Spleen (tissue), 11 donors: Measurements from ENCODE around the gene IGF1R. TPM values are rescaled to one million over a fixed set of nuclear protein-coding genes. Genes with fewer than 3 reads are reported as not detected.

Experiments used
- DNase-seq: peaks from one replicate; pipeline ENCODE4 v3.0.0-alpha.2; 2020
- H3K27ac ChIP-seq, 8 donors: fragments of 200-600 bp; sonication (generic) in 7 of 8; 1 replicate in 4 of 8; 2 replicates in 4 of 8; pipeline versions ENCODE4 v1.5.0 to v1.8.0; 2016 to 2021; ENCODE audit warnings: inconsistent platforms in 4 of 8, mild to moderate bottlenecking in 4 of 8, moderate library complexity in 1 of 8
- H3K27me3 ChIP-seq, 7 donors: fragments of 200-600 bp; sonication (generic) in 6 of 7; replicated peaks in 1 of 7; 1 replicate in 4 of 7; 2 replicates in 3 of 7; pipeline versions ENCODE4 v1.5.0 to v1.8.0; 2016 to 2021; ENCODE audit warnings: inconsistent platforms in 3 of 7, mild to moderate bottlenecking in 1 of 7
- H3K36me3 ChIP-seq, 6 donors: fragments of 200-600 bp; sonication (generic) in 5 of 6; 1 replicate in 4 of 6; 2 replicates in 2 of 6; pipeline versions ENCODE4 v1.5.0 to v1.8.0; 2016 to 2021; ENCODE audit warnings: inconsistent platforms in 2 of 6
- H3K4me1 ChIP-seq, 6 donors: fragments of 200-600 bp; sonication (generic) in 5 of 6; 1 replicate in 3 of 6; 2 replicates in 3 of 6; pipeline versions ENCODE4 v1.5.0 to v1.8.0; 2016 to 2021; ENCODE audit warnings: inconsistent platforms in 3 of 6
- H3K4me3 ChIP-seq, 8 donors: fragments of 200-600 bp; sonication (generic) in 7 of 8; 1 replicate in 4 of 8; 2 replicates in 4 of 8; pipeline versions ENCODE4 v1.5.0 to v1.8.0; 2016 to 2021; ENCODE audit warnings: inconsistent platforms in 4 of 8, mild to moderate bottlenecking in 4 of 8, moderate library complexity in 2 of 8
- H3K9me3 ChIP-seq, 8 donors: fragments of 200-600 bp; sonication (generic) in 7 of 8; 1 replicate in 4 of 8; 2 replicates in 4 of 8; pipeline versions ENCODE4 v1.5.0 to v1.8.0; 2016 to 2021; ENCODE audit warnings: inconsistent platforms in 4 of 8
- POLR2A ChIP-seq, 3 donors: fragments of 450-650 bp; IDR thresholded peaks; one replicate each; pipeline ENCODE4 v1.5.1; 2017; ENCODE audit warnings: antibody characterized with exemption in 3 of 3, mild to moderate bottlenecking in 1 of 3
- POLR2AphosphoS5 ChIP-seq, 3 donors: sonication (generic); formaldehyde crosslinking; IDR thresholded peaks; one replicate each; pipeline ENCODE4 v1.5.1; 2017; ENCODE audit warnings: antibody characterized with exemption in 3 of 3
- WGBS, 5 donors: extraction: QIAGEN DNeasy Blood & Tissue Kit in 3 of 5; methylation state at CpG; one replicate each; pipeline versions ENCODE4 v1.1.5 to v1.1.7; 2013 to 2018; 5-methylcytosine and 5-hydroxymethylcytosine counted together
- intact Hi-C: fragments of 100-400 bp; cut with DNase I; formaldehyde crosslinking; loops from one replicate; pipeline ENCODE4 v1.15.0; 2023; ENCODE audit warnings: low total_unique reads
- polyA plus RNA-seq, 3 donors: library from polyadenylated mRNA; stranded (reverse); fragments of 200-250 nt; gene quantifications; one replicate each; pipeline ENCODE4 v1.2.1, GENCODE V29; 2013
- total RNA-seq, 7 donors: library from RNA; depleted of rRNA in 3 of 7; stranded (reverse); fragments of >200 nt in 3 of 7; fragmentation: NEBNext Ultra II Directional in 4 of 7; extraction: Animal tissue kit (Norgen Biotek cat#: 25700) in 4 of 7; gene quantifications; one replicate each; pipeline versions ENCODE4 v1.1.0 to v1.2.1, GENCODE V29; 2016 to 2021
- TF ChIP-seq, protein P1 (sequence below), 11 experiments: fragments of 200-600 bp in 7 of 11; fragments of 450-650 bp in 4 of 11; sonication (generic) in 4 of 11; IDR thresholded peaks in 8 of 11; conservative IDR thresholded peaks in 3 of 11; 1 replicate in 7 of 11; 2 replicates in 4 of 11; pipeline versions ENCODE4 v1.4.0 to v1.8.0; 2016 to 2021; ENCODE audit warnings: antibody characterized with exemption in 11 of 11, inconsistent platforms in 4 of 11, mild to moderate bottlenecking in 1 of 11
- donor health status: healthy with polysubstance abuse.
- donor health status: DM: no; HTN: no; CAD: no; lungs with moderate emphysema.
- donor health status: DM: no; HTN: no; CAD: no.
- donor health status: Bipolar disorder and iron deficiency.
- donor health status: healthy.
- donor health status: DM: no; HTN: no; CAD: no.
- donor health status: DM: yes; HTN: yes; CAD: no.

Gene IGF1R
- total and polyA plus RNA-seq, 10 donors = 1.1 to 104 (median 53.1) TPM

DNA sequence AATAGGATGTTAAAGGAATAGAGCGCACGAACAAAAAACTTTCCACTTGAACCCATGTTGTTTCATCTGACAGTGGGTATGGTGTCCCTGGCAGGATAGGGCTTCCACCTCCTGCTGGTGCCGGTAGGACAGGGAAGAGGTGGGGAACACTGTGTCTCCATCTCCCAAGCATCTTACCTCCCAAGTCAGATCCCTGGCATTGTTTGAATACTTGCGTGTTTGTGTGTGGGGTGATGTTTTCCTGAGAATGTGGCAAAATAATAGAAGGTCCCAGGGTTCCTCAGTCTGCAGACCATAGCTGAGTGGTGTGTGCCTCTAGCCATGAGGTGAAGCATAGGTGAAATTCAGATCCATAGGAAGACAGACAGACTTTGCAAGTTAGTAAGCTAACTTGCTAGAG is 119.4 kb downstream of the IGF1R start:
- peaks cover 0 to 27% (median 3%) of the 10 kb centered on the region in 6 donors for H3K4me1 ChIP-seq
- H3K4me3 ChIP-seq = no peak overlapping the region
- no peaks in the 10 kb centered on the region for H3K36me3 ChIP-seq
- TF ChIP-seq, protein P1, sequence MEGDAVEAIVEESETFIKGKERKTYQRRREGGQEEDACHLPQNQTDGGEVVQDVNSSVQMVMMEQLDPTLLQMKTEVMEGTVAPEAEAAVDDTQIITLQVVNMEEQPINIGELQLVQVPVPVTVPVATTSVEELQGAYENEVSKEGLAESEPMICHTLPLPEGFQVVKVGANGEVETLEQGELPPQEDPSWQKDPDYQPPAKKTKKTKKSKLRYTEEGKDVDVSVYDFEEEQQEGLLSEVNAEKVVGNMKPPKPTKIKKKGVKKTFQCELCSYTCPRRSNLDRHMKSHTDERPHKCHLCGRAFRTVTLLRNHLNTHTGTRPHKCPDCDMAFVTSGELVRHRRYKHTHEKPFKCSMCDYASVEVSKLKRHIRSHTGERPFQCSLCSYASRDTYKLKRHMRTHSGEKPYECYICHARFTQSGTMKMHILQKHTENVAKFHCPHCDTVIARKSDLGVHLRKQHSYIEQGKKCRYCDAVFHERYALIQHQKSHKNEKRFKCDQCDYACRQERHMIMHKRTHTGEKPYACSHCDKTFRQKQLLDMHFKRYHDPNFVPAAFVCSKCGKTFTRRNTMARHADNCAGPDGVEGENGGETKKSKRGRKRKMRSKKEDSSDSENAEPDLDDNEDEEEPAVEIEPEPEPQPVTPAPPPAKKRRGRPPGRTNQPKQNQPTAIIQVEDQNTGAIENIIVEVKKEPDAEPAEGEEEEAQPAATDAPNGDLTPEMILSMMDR (IDR thresholded peaks at IDR 0.05 in 8 of 11, conservative IDR thresholded peaks at IDR 0.05 in 3 of 11) = no peak
- TF ChIP-seq POLR2A (IDR thresholded peaks at IDR 0.05) (no peak), POLR2AphosphoS5 (IDR thresholded peaks at IDR 0.05) (no peak)
- 90 to 97% (median 95%) methylated on average over 4 of the region's 4 CpGs for WGBS, 5 donors
- no peak for DNase-seq
- intact Hi-C loops = no loop called here
- H3K9me3 ChIP-seq = no peaks in the 10 kb centered on the region
- H3K27me3 ChIP-seq = no peaks in the 10 kb centered on the region
- no peak overlapping the region for H3K27ac ChIP-seq

DNA sequence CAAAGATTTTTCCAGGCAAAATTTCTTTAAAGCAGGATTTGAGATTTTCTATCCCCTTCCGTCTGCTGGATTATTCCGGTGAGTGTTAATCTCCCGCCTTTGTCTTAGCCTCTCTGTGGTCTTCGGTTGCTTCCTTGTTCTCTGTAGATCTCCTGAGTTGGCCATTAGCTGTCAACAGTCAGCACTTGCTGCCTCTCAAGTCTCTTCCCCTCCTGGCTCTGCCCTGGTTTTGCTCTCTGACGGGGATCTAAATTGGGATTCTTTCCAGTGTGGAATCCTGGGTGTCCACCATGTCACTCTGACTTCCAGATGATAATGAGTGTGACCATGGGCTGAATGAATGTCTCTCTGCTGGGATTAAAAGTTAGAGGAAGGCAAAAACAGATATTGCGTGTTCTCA is 121.5 kb downstream of the IGF1R start:
- whole genome bisulfite sequencing, 5 donors = 81 to 89% (median 88%) methylated on average over 6 of the region's 6 CpGs
- H3K27ac ChIP-seq = no peak overlapping the region
- no peak for TF ChIP-seq POLR2AphosphoS5 (IDR thresholded peaks at IDR 0.05)
- TF ChIP-seq, protein P1 (IDR thresholded peaks at IDR 0.05 in 8 of 11, conservative IDR thresholded peaks at IDR 0.05 in 3 of 11) = no peak
- no peak for TF ChIP-seq POLR2A (IDR thresholded peaks at IDR 0.05)
- no peak for DNase-seq
- H3K4me1 ChIP-seq = peaks cover 0 to 40% (median 5%) of the 10 kb centered on the region in 6 donors
- H3K27me3 ChIP-seq = no peaks in the 10 kb centered on the region
- H3K4me3 ChIP-seq = no peak overlapping the region
- intact Hi-C loops = loop anchor here (10.0 kb wide), 2 partner anchors 125 to 305 kb away; partner anchors contain the start of gene IGF1R
- H3K36me3 ChIP-seq = no peaks in the 10 kb centered on the region
- H3K9me3 ChIP-seq = no peaks in the 10 kb centered on the region

DNA sequence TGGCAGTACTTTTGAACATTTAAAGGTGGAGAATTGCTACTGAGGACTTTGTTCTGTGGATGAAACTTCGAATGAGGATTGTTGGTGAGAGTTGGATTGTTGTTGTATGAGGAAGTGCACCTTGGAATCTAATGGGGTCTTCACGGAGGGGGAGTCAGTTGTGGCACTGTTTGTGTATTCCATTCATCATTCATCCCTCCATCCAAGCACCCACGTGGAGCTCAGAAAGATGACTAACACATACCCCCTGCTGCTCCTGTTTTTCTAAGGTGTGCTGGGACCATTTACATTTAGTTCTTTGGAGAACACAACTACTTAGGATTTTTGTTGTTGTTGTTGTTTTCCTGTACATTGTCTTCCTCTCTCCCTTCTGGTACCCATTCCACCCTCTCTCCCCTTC is 122.6 kb downstream of the IGF1R start:
- H3K27me3 ChIP-seq = no peaks in the 10 kb centered on the region
- H3K4me3 ChIP-seq = no peak overlapping the region
- TF ChIP-seq, protein P1 (IDR thresholded peaks at IDR 0.05 in 8 of 11, conservative IDR thresholded peaks at IDR 0.05 in 3 of 11) = no peak
- TF ChIP-seq POLR2AphosphoS5 (IDR thresholded peaks at IDR 0.05) (no peak), POLR2A (IDR thresholded peaks at IDR 0.05) (no peak)
- peaks cover 0 to 45% (median 15%) of the 10 kb centered on the region in 6 donors for H3K4me1 ChIP-seq
- 62 to 82% (median 71%) methylated on average over 3 of the region's 3 CpGs for WGBS, 5 donors
- DNase-seq = no peak
- H3K36me3 ChIP-seq = no peaks in the 10 kb centered on the region
- H3K27ac ChIP-seq = no peak overlapping the region
- no peaks in the 10 kb centered on the region for H3K9me3 ChIP-seq
- intact Hi-C loops = loop anchor here (10.0 kb wide), 2 partner anchors 126 to 304 kb away; partner anchors contain the start of gene IGF1R

DNA sequence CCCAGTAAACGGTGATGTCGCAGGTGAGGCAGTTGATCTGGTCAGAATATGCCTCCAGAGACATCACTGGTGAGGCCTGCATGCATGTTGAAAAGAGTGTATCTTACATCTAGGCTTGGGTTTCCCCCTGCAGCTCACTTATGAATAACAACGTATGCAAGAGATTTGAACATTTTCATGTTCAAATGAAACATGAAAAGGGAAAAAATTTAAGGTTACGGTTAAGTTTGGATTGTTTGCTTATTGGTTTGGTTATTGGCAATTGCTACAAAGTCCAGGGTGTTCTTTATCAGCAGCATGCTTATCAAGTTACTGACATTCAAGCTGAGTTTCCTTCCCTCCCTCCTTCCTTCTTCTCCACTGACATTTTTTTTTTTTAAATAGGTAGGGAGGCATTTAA is 123.2 kb downstream of the IGF1R start:
- Histone ChIP-seq H3K4me1 (peaks cover 2 to 50% (median 20%) of the 10 kb centered on the region in 6 donors), H3K36me3 (no peaks in the 10 kb centered on the region), H3K9me3 (no peaks in the 10 kb centered on the region), H3K4me3 (no peak overlapping the region), H3K27ac (no peak overlapping the region), H3K27me3 (no peaks in the 10 kb centered on the region)
- 58 to 75% (median 61%) methylated on average over 4 of the region's 4 CpGs for WGBS, 5 donors
- intact Hi-C loops = loop anchor here (10.0 kb wide), 2 partner anchors 127 to 303 kb away; partner anchors contain the start of gene IGF1R
- TF ChIP-seq, protein P1 (IDR thresholded peaks at IDR 0.05 in 8 of 11, conservative IDR thresholded peaks at IDR 0.05 in 3 of 11) = no peak
- TF ChIP-seq POLR2A (IDR thresholded peaks at IDR 0.05) (no peak), POLR2AphosphoS5 (IDR thresholded peaks at IDR 0.05) (no peak)
- DNase-seq = no peak
